HG03460 (cell line): ENCODE results near the gene PLEKHG4B.
A peak's percentile ranks its signal among the peaks of the same experiment; 100 is the strongest.
"Not testable (repeated sequence)": the region's sequence is repeated elsewhere in the genome, so short reads cannot be mapped to it uniquely, and the experiment has no call there.

Source experiments
- ATAC-seq: cut with Tn5 transposase; IDR thresholded peaks from one replicate; pipeline ENCODE4 v1.9.1; 2021; ENCODE audit not compliant: unreplicated experiment

The PLEKHG4B gene

GRCh38 chr5:218457-219291 lies 126.7 kb downstream of the PLEKHG4B start:
- peak; percentile 14 for ATAC-seq

DNA sequence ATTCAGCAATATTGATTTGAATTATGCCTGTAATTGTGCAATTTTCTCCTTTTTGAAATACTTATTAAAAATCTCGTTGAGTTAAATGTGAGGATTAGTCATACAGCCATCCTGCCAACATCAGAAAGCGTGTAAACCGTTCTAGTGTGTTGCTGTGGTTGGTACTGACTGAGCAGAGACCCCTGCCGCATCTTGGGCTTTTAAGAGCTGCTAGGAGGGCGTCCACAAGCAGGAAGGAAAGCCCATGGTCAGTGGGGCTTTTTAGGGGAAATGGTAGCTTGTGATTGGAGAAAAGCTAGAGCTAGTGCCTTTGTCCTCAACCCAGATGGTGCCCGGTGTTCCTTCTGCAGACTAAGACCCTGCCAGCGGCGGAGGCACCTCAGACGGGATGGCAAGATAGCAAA lies 127.5 kb downstream of the PLEKHG4B start:
- ATAC-seq, result no peak

DNA sequence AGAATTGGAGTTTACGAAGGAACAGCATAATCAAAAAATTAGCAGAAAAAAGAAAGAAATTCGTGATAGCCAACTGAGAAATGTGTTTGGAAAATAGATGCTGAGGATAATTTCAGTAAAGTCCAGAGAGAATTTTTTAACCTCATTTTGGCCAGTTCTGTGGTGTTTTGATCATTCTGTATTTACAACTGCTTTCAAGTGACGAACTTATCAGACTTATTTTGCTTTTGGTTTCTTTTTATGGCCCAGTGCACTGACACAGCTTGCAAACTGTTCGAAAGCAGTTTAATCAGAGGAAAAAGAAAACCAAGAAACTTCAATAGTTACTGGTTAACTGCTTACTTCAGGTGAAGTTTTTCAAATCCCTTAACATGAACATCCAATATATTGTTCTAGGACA lies 128.0 kb downstream of the PLEKHG4B start:
- no peak for ATAC-seq

DNA sequence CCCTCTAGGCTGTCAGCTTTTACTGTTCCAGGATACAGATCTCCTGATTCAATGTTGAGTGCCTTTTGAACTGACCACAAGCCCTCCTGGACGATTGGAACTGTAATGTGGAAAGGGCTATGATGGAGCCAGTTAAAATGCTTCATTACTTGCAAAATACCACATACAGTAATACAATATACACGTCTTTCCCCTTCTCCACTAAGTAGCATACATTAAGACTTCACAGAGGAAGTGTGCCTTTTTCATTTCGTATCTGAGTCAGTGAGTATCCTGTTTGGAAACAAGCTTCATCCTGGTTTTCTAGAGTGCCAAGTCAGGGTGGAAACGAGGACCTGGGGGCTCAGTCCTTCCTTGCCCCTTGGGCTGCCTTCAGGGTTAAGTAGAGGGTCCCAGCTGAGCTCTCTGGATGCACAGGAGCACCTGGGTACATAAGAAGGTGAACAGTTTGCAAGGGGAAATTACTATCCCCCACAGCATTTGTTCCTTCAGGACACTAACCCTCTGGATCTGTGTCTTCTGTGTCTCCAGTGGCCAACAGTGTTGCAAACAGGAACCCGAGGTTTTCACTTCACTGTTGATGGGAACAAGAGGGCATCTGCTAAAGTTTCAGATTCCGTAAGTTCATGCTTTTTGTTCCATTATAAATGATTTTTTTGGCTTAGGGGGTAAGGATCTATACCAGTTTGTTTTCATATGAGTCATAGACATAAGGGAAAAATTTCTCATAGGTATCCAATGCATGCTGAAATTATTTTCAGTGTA lies 131.2 kb downstream of the PLEKHG4B start:
- ATAC-seq, result not testable (repeated sequence)

DNA sequence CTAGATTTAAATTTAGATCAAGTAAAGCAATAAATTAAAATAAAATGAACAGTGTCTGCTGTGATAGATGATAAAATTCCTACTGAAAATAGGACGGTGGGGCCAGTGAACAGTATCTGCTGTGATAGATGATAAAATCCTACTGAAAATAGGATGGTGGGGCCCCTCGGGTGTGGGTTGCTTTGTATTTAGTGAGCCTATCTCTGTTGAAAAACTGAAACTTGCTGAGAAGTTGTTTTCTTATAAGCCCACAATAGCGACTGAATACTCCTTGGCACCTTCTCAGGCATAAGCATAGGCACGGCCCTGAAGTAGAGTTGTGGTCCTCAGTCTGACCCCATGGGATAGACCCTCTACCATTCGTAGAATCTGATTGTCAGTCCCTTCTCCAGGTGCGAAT lies 131.8 kb downstream of the PLEKHG4B start:
- ATAC-seq, result no peak

DNA sequence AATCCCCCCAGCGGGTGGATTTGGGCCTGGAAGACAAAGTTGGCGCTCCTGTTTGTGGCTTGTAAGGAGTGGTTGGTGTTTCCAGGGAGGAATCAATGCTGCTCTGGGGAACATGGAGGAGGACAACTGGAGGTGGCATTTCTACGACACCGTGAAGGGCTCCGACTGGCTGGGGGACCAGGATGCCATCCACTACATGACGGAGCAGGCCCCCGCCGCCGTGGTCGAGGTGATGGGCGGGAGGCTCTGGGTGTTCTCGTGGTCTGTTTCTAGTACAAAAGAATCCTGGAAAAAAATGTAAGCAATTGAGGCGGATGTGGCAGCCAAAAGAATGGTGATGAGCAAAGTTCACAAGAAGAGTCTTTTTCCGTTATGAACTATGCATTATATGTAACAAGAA lies 133.4 kb downstream of the PLEKHG4B start:
- ATAC-seq, result no peak

DNA sequence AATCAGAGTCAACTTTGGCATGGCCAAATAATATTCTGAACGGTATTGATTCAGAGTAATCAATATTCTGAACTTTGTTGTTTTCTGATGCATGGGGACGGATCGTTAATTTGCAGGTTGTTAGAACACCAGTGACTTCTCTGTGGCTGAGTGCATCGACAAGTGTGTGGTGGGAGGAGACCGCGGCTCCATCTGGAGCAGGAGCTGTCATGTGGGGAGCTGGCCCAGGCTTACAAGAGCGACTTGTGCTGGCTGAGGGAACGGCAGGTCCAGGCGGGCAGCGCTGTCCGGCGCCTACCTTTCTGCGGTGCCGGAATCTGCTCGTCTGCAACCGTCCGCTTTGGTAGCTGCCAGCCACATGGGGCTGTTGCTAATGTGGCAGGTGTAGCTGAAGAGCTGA lies 135.4 kb downstream of the PLEKHG4B start:
- ATAC-seq, result not testable (repeated sequence)

DNA sequence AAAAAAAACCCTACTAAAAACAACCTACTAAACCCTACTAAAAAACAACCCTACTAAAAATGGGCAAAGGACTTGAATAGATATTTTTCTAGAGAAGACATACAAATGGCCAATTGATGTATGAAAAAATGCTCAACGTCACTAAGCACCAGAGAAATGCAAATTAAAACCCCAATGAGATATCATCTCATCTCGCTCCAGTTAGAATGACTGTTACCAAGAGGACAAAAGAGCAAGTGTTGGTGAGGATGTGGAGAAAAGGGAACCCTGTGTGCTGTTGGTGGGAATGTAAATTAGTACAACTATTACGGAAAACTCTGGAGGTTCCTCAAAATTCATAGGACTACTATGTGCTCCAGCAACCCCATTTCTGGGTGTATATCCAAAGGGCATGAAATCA lies 136.9 kb downstream of the PLEKHG4B start:
- no peak for ATAC-seq

- no peak for ATAC-seq
These were observed 138.7 kb downstream of the PLEKHG4B start for GRCh38 chr5:230711-231110.

DNA sequence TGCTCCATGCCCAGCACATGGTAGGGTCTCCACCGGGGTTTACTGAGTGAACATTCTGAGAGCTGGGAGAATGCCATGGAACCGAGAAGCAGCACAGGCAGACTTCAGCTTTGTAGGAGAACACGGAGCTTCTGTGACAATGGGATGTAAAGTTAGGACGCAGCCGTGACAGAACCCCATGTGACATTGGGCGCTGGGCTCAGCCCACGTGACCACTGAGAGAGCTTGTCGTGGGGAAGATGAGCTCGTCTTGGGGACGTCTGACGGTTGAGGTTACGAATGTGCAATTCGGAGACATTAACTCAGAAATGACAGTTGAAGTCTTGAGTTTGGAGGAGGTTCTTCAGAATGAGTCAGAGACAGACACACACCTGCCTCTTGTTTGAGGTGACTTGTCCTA lies 139.7 kb downstream of the PLEKHG4B start:
- no peak for ATAC-seq

DNA sequence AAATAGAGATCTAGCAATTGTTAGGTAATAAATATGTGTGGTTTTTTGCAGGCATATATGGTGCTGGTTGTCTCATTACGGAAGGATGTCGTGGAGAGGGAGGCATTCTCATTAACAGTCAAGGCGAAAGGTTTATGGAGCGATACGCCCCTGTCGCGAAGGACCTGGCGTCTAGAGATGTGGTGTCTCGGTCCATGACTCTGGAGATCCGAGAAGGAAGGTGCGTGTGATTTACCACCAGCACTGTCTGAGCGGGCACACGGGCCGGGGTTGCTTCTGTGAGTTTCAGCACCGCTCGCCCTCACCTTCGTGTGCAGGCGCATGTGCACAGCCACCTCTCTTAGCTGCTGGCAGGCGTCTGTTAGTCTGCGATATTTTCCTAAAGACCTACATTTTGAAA lies 141.5 kb downstream of the PLEKHG4B start:
- not testable (repeated sequence) for ATAC-seq

DNA sequence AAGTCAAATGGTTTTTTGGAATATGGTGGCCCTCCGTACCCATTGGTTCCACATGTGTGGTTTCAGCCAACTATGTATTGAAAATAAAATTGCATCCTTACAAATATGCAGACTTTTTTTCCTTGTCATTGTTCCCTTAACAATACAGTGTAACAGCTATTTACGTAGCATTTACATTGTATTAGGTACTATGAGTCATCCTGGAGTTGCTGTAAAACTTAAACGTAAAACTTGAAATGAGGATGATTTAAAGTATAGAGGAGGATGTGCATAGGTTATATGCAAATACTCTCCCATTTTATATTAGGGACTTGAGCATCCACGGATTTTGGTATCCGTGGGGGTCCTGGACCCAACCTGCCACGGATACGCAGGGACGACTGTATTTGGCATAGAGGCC lies 142.5 kb downstream of the PLEKHG4B start:
- ATAC-seq, result no peak

DNA sequence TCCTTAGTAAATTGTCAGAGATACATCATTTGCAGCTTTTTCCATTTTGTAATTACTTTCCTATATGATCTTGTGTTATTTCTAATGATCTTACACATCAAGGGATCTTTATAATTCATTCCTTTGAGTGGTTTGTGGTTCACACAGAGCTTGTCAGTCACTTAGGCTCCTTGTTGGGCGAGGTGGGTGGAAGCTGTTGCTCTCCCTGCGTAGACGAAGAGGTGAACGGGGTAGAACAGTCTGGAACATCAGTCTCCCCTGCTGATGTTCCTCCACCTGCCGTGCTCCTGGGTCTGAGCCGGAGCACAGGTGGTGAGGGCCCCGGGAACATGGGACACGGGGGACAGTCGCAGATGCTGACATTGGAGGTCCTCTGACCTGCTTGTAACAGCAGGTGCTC lies 143.6 kb downstream of the PLEKHG4B start:
- ATAC-seq, result not testable (repeated sequence)

DNA sequence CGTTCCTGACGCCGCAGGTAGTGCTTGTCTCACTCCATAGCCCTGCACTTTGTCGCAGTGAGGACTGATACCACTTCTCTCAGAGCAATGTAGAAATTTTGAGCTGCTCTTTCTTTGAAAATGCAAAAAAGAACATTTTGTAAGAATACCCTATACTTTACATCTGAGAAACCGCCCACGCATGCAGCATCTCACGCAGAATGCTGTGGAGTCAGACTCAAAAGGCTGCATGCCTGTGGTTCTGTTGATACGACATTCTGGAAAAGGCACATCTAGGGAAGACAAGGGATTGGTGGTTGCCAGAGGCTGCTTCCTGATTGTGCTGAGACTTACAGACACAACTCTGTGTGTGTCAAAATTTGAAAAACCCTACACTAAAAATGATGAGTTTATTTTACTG lies 146.0 kb downstream of the PLEKHG4B start:
- ATAC-seq, result not testable (repeated sequence)
